Measurements from ENCODE around the gene ERC2. TPM values are rescaled to one million over a fixed set of nuclear protein-coding genes. Genes with fewer than 3 reads are reported as not detected.

Gene ERC2
- total RNA-seq, 1 donor from 2014 or later, result 48.3 TPM

GRCh38 chr3:55648591-55649318 lies 819.5 kb downstream of the ERC2 start:
- DNase-seq, result no peak
- Mint-ChIP-seq H3K36me3 (ENCODE audit: unreplicated experiment) (no peaks in the 10 kb centered on the region), H3K9me3 (ENCODE audit: unreplicated experiment) (no peaks in the 10 kb centered on the region), H3K27me3 (ENCODE audit: unreplicated experiment) (no peaks in the 10 kb centered on the region), H3K4me1 (ENCODE audit: low read depth, unreplicated experiment) (no peaks in the 10 kb centered on the region), H3K27ac (ENCODE audit: unreplicated experiment) (no peak overlapping the region), H3K4me3 (ENCODE audit: unreplicated experiment) (no peak overlapping the region)
- no peak for TF ChIP-seq CTCF (IDR thresholded peaks at IDR 0.05; ENCODE audit: partially characterized antibody, unreplicated experiment)

- H3K27ac Mint-ChIP-seq (ENCODE audit: unreplicated experiment), result no peak overlapping the region
- TF ChIP-seq CTCF (IDR thresholded peaks at IDR 0.05; ENCODE audit: partially characterized antibody, unreplicated experiment), result no peak
- H3K27me3 Mint-ChIP-seq (ENCODE audit: unreplicated experiment), result no peaks in the 10 kb centered on the region
- H3K36me3 Mint-ChIP-seq (ENCODE audit: unreplicated experiment), result no peaks in the 10 kb centered on the region
- H3K9me3 Mint-ChIP-seq (ENCODE audit: unreplicated experiment), result no peaks in the 10 kb centered on the region
- H3K4me1 Mint-ChIP-seq (ENCODE audit: low read depth, unreplicated experiment), result no peaks in the 10 kb centered on the region
- H3K4me3 Mint-ChIP-seq (ENCODE audit: unreplicated experiment), result no peak overlapping the region
- no peak for DNase-seq
Measured at GRCh38 chr3:55647670-55648069, 820.6 kb downstream of the ERC2 start.

- TF ChIP-seq CTCF (IDR thresholded peaks at IDR 0.05; ENCODE audit: partially characterized antibody, unreplicated experiment), result no peak
- Mint-ChIP-seq H3K4me1 (ENCODE audit: low read depth, unreplicated experiment) (no peaks in the 10 kb centered on the region), H3K36me3 (ENCODE audit: unreplicated experiment) (no peaks in the 10 kb centered on the region), H3K27me3 (ENCODE audit: unreplicated experiment) (no peaks in the 10 kb centered on the region), H3K9me3 (ENCODE audit: unreplicated experiment) (no peaks in the 10 kb centered on the region), H3K27ac (ENCODE audit: unreplicated experiment) (no peak overlapping the region), H3K4me3 (ENCODE audit: unreplicated experiment) (no peak overlapping the region)
- DNase-seq, result no peak
Measured at GRCh38 chr3:55647063-55647462, 821.2 kb downstream of the ERC2 start.

GRCh38 chr3:55646121-55646520 lies 822.1 kb downstream of the ERC2 start:
- Mint-ChIP-seq H3K27ac (ENCODE audit: unreplicated experiment) (no peak overlapping the region), H3K36me3 (ENCODE audit: unreplicated experiment) (no peaks in the 10 kb centered on the region), H3K9me3 (ENCODE audit: unreplicated experiment) (no peaks in the 10 kb centered on the region), H3K4me1 (ENCODE audit: low read depth, unreplicated experiment) (no peaks in the 10 kb centered on the region), H3K4me3 (ENCODE audit: unreplicated experiment) (no peak overlapping the region), H3K27me3 (ENCODE audit: unreplicated experiment) (no peaks in the 10 kb centered on the region)
- no peak for TF ChIP-seq CTCF (IDR thresholded peaks at IDR 0.05; ENCODE audit: partially characterized antibody, unreplicated experiment)
- no peak for DNase-seq

- Mint-ChIP-seq H3K36me3 (ENCODE audit: unreplicated experiment) (no peaks in the 10 kb centered on the region), H3K27me3 (ENCODE audit: unreplicated experiment) (no peaks in the 10 kb centered on the region), H3K4me3 (ENCODE audit: unreplicated experiment) (no peak overlapping the region), H3K4me1 (ENCODE audit: low read depth, unreplicated experiment) (no peaks in the 10 kb centered on the region), H3K27ac (ENCODE audit: unreplicated experiment) (no peak overlapping the region), H3K9me3 (ENCODE audit: unreplicated experiment) (no peaks in the 10 kb centered on the region)
- no peak for TF ChIP-seq CTCF (IDR thresholded peaks at IDR 0.05; ENCODE audit: partially characterized antibody, unreplicated experiment)
- DNase-seq, result no peak
Measured at GRCh38 chr3:55645422-55645821, 822.8 kb downstream of the ERC2 start.
